Measurements from ENCODE around the gene THEMIS. TPM values are rescaled to one million over a fixed set of nuclear protein-coding genes. Genes with fewer than 3 reads are reported as not detected.
A peak's percentile ranks its signal among the peaks of the same experiment; 100 is the strongest.

Gene THEMIS
- total RNA-seq, 1 donor = under 0.01 TPM

GRCh38 chr6:127748290-127748689, 152.6 kb downstream of the THEMIS start:
- no peaks in the 10 kb centered on the region for H4K20me1 ChIP-seq (ENCODE audit: insufficient read depth, low read length)
- H2AFZ ChIP-seq (ENCODE audit: low read length) = no peak overlapping the region
- H3K4me1 ChIP-seq (ENCODE audit: insufficient read depth, low read length) = no peaks in the 10 kb centered on the region
- H3K27me3 ChIP-seq (ENCODE audit: insufficient read depth, low read length) = no peaks in the 10 kb centered on the region
- H3K79me2 ChIP-seq (ENCODE audit: insufficient read depth, low read length) = no peaks in the 10 kb centered on the region
- H3K9me3 ChIP-seq (ENCODE audit: low read depth, low read length) = no peaks in the 10 kb centered on the region
- TF ChIP-seq CTCF (IDR thresholded peaks at IDR 0.05; ENCODE audit: extremely low read depth, low read depth, low read length) = no peak
- no peaks in the 10 kb centered on the region for H3K36me3 ChIP-seq (ENCODE audit: insufficient read depth, low read length)
- no peak overlapping the region for H3K4me2 ChIP-seq (ENCODE audit: insufficient read depth, low read length)
- no peak overlapping the region for H3K27ac ChIP-seq (ENCODE audit: low read depth, low read length)
- no peak overlapping the region for H3K4me3 ChIP-seq (ENCODE audit: insufficient read depth, low read length)
- DNase-seq (ENCODE audit: insufficient read length, low spot score, missing footprints) = no peak

DNA sequence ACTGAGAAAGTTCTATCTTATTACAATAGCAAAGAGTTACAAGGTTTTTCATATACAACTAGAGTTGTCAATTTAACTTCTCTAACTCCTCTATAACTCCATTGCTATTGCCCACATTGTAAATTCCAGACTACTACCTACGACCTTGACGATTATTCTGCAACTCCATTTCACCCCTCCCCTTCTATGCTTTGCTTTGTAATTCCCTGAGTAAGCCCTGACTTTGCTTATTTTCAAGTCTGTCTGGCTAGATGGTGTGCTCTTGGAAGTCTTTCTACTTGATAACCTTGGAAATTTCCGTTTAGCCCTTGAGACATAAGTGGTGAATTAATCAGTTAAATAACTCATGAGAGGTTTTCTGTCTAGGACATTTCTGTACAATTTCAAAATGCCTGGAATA, 162.4 kb downstream of the THEMIS start:
- no peak for TF ChIP-seq CTCF (IDR thresholded peaks at IDR 0.05; ENCODE audit: extremely low read depth, low read depth, low read length)
- no peak overlapping the region for H3K27ac ChIP-seq (ENCODE audit: low read depth, low read length)
- H3K27me3 ChIP-seq (ENCODE audit: insufficient read depth, low read length) = no peaks in the 10 kb centered on the region
- H2AFZ ChIP-seq (ENCODE audit: low read length) = no peak overlapping the region
- H3K4me1 ChIP-seq (ENCODE audit: insufficient read depth, low read length) = no peaks in the 10 kb centered on the region
- no peak overlapping the region for H3K4me2 ChIP-seq (ENCODE audit: insufficient read depth, low read length)
- no peaks in the 10 kb centered on the region for H3K79me2 ChIP-seq (ENCODE audit: insufficient read depth, low read length)
- H3K9me3 ChIP-seq (ENCODE audit: low read depth, low read length) = no peaks in the 10 kb centered on the region
- no peak for DNase-seq (ENCODE audit: insufficient read length, low spot score, missing footprints)
- no peak overlapping the region for H3K4me3 ChIP-seq (ENCODE audit: insufficient read depth, low read length)
- no peaks in the 10 kb centered on the region for H3K36me3 ChIP-seq (ENCODE audit: insufficient read depth, low read length)
- no peaks in the 10 kb centered on the region for H4K20me1 ChIP-seq (ENCODE audit: insufficient read depth, low read length)

DNA sequence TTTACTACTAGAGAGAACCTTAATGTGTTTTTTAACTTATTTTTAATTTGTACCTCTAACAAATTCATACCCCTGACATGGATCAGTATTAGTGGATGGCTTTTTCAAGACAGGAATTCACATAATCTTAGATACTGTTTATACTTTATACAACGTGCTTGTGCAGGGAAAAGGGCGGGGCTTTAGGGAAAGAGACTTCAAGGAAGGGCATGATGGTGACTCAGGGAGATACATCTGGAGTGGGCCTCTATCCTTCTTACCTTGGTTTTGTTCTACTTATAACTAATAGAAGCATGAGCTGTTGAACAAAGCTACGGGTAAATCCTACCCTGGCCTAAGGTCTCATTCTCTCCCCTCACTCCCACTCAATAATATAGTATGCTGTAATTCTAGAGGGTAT, 163.1 kb downstream of the THEMIS start:
- H3K36me3 ChIP-seq (ENCODE audit: insufficient read depth, low read length) = no peaks in the 10 kb centered on the region
- no peak overlapping the region for H2AFZ ChIP-seq (ENCODE audit: low read length)
- H4K20me1 ChIP-seq (ENCODE audit: insufficient read depth, low read length) = no peaks in the 10 kb centered on the region
- no peak overlapping the region for H3K4me2 ChIP-seq (ENCODE audit: insufficient read depth, low read length)
- H3K4me1 ChIP-seq (ENCODE audit: insufficient read depth, low read length) = no peaks in the 10 kb centered on the region
- no peak overlapping the region for H3K27ac ChIP-seq (ENCODE audit: low read depth, low read length)
- no peak overlapping the region for H3K4me3 ChIP-seq (ENCODE audit: insufficient read depth, low read length)
- no peaks in the 10 kb centered on the region for H3K79me2 ChIP-seq (ENCODE audit: insufficient read depth, low read length)
- no peak for DNase-seq (ENCODE audit: insufficient read length, low spot score, missing footprints)
- TF ChIP-seq CTCF (IDR thresholded peaks at IDR 0.05; ENCODE audit: extremely low read depth, low read depth, low read length) = no peak
- no peaks in the 10 kb centered on the region for H3K9me3 ChIP-seq (ENCODE audit: low read depth, low read length)
- H3K27me3 ChIP-seq (ENCODE audit: insufficient read depth, low read length) = no peaks in the 10 kb centered on the region

GRCh38 chr6:127737009-127737486, 163.8 kb downstream of the THEMIS start:
- H2AFZ ChIP-seq (ENCODE audit: low read length) = no peak overlapping the region
- no peak overlapping the region for H3K4me2 ChIP-seq (ENCODE audit: insufficient read depth, low read length)
- H3K79me2 ChIP-seq (ENCODE audit: insufficient read depth, low read length) = no peaks in the 10 kb centered on the region
- H4K20me1 ChIP-seq (ENCODE audit: insufficient read depth, low read length) = no peaks in the 10 kb centered on the region
- no peaks in the 10 kb centered on the region for H3K27me3 ChIP-seq (ENCODE audit: insufficient read depth, low read length)
- H3K4me3 ChIP-seq (ENCODE audit: insufficient read depth, low read length) = no peak overlapping the region
- H3K9me3 ChIP-seq (ENCODE audit: low read depth, low read length) = no peaks in the 10 kb centered on the region
- no peaks in the 10 kb centered on the region for H3K4me1 ChIP-seq (ENCODE audit: insufficient read depth, low read length)
- peak; percentile 65 for TF ChIP-seq CTCF (IDR thresholded peaks at IDR 0.05; ENCODE audit: extremely low read depth, low read depth, low read length)
- H3K36me3 ChIP-seq (ENCODE audit: insufficient read depth, low read length) = no peaks in the 10 kb centered on the region
- H3K27ac ChIP-seq (ENCODE audit: low read depth, low read length) = no peak overlapping the region
- peak; percentile 82 for DNase-seq (ENCODE audit: insufficient read length, low spot score, missing footprints)
